HG03571 (cell line): ENCODE data around the gene GRM7.

Experiments
- ATAC-seq: cut with Tn5 transposase; IDR thresholded peaks from one replicate; pipeline ENCODE4 v1.9.1; 2021; ENCODE audit not compliant: unreplicated experiment

Gene GRM7

GRCh38 chr3:7112523-7113056 lies 251.7 kb downstream of the GRM7 start:
- no peak for ATAC-seq

DNA sequence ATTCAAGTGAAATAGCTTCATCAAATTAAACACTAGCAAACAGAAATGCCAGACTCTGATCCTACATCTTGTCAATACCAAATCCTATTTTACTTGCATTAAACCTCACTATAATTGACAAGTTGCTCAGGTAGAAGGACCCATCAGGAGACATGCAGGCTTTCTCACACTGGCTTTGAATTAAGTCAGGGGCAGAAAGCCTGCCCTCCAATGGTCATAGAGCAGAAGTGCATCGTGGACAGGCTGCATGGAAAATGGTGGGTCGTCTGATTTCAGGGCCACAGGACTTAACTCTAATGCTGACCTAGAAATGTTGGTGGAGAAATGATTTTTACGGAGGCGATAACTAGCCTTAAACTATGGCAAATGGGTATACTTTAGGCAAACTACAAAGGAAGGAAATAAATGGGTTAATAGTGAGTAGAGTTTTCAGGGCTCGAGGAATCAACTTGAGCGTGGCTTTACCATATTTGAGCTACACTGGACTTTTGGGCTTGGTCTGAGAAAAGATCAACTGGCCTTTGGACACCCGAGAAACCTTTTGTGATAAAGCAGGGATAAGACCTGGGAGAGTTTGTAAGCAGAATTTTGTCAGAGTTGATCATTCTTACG lies 283.9 kb downstream of the GRM7 start:
- no peak for ATAC-seq

DNA sequence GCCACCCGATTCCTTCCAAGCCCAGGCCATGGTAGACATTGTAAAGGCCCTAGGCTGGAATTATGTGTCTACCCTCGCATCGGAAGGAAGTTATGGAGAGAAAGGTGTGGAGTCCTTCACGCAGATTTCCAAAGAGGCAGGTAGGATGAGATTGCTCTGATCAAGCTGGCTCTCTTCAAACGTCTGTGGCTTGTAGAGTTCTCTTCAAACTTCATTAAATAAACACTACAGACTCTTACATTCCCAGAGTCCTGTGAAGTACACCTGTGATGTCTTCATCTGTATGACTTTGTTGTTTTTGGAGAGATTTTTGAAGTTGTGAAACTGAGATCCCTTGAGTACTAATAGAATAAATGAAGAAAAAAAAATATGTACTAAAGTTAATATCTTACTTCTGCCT lies 285.6 kb downstream of the GRM7 start:
- ATAC-seq, result no peak

GRCh38 chr3:7158516-7158915 lies 297.6 kb downstream of the GRM7 start:
- ATAC-seq, result no peak

GRCh38 chr3:7160689-7161088 lies 299.8 kb downstream of the GRM7 start:
- no peak for ATAC-seq

DNA sequence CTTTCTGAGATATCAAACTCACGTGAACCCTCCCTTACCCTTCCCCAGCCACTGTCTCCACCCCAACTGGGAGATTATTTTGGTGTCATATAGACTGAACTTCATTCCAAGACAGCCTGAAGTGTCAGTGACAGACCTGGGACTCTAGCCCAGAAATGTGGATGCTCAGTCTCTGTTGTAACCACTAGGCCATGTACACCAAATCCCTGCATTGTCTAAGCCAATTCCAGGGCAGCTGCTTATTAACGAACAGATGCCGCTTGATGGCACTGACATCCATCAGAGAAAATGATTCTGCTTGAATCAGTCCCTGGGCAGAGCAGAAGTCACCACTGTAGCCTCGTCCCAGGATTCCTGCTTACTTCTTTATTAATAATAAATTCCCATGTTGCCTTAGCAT lies 305.5 kb downstream of the GRM7 start:
- no peak for ATAC-seq

DNA sequence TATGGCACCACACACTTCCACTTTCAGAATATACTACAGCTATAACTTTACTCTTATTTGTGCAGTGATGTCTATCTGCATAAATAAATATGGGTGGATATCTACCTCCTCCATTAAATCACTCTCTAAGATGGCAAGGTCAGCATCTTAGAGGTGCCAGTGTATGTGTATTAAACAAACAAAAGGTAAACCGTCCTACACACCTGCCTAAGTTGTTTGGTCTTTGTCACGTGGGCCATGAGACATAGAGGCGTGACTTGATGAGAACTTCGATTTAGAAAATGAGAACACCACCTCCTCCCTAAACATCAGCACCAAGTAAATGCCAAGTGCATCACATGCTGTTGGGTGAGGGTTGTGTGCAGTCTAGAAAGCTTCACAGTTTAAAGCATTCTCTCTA lies 310.6 kb downstream of the GRM7 start:
- no peak for ATAC-seq

- ATAC-seq, result no peak
Measured at GRCh38 chr3:7172996-7173395, 312.1 kb downstream of the GRM7 start.

GRCh38 chr3:7188551-7188950 lies 327.6 kb downstream of the GRM7 start:
- ATAC-seq, result no peak

DNA sequence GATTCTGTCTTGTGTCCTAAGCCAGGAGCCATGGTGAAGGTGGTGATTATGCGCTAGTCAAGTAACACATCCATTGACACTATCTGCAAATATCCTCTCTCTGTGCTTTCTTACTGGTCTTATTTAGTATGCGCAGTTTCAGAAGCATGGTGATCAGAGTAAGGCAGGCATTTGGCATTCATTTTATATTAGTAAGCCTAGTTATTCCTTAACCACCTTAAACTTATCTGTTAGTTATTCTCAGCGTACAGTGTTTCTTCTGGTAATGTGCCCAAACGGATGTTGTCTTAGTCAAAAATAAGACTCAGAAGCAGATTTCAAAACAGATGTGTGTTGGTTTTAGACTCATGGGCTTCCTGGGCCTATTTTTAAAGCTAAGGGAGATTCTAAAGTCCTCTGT lies 329.2 kb downstream of the GRM7 start:
- ATAC-seq, result peak; percentile 66

- no peak for ATAC-seq
Measured at GRCh38 chr3:7193269-7193668, 332.4 kb downstream of the GRM7 start.

DNA sequence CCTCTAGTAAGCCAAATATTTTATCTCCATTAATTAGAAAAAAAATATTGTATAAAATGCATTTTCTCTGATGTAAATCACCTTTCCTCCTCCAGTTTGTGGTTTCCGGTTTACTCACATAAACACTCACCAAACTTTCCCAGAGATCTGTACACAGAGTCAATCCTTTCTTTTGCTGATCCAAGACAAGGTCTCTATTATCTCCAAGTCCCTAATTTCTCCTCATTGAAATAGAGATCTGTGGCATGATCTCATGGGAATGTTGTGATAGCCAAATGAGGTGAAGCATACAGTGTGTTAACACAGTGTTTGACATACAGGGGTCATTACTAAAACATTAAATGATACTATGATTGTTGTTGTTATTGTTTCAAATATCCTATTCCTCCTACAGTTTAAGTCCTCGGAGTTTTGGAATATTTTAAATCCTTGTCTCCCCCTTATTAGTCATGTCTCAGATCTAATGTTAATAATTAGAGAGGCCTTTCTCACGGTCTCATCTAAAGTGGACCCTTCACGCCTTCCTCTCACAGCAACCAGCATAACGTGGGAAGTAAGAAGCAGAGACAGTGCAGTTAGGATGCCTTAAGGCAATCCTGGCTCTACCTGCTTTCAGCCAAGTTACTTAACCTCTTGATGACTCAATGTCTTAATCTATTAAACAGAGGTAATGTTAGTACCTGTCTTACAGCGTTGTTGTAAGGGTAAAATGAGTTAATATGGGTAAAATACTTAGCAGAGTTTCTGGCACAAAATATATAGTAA lies 333.3 kb downstream of the GRM7 start:
- no peak for ATAC-seq

DNA sequence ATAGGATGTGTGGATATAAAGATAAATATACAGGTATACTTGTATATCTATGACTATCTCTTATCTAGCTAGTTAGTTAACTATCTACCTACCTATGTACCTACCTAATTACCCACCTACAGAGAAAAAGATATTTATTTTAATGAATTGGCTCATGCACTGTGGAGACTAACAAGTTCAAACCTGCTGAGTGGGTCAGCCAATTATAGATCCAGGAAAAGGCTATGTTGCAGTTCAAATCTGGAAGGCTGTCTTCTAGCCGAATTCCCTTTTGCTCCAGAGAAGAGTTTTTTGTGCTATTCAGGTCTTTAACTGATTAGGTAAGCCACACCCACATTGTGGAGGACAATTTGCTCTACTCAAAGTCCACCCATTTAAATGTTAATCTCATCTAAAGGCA lies 335.0 kb downstream of the GRM7 start:
- no peak for ATAC-seq

DNA sequence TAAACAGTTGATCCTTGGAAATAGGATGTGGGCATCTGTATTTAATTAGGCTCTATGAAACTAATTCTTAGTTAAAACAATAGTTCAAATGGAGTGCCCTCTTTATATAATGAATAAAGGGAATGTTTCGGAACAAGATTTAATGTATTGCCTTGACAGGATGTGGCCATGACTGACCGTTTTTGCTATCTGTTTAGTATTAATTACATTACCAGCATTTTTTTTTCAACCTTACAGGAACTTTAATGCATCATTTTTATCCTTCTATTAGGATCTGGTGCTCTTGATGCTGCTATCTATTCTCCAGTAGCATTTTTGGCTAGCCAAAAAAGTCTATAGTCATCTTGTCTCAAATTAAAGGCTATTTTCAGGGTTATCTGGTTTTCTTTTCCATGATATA lies 340.9 kb downstream of the GRM7 start:
- ATAC-seq, result no peak

DNA sequence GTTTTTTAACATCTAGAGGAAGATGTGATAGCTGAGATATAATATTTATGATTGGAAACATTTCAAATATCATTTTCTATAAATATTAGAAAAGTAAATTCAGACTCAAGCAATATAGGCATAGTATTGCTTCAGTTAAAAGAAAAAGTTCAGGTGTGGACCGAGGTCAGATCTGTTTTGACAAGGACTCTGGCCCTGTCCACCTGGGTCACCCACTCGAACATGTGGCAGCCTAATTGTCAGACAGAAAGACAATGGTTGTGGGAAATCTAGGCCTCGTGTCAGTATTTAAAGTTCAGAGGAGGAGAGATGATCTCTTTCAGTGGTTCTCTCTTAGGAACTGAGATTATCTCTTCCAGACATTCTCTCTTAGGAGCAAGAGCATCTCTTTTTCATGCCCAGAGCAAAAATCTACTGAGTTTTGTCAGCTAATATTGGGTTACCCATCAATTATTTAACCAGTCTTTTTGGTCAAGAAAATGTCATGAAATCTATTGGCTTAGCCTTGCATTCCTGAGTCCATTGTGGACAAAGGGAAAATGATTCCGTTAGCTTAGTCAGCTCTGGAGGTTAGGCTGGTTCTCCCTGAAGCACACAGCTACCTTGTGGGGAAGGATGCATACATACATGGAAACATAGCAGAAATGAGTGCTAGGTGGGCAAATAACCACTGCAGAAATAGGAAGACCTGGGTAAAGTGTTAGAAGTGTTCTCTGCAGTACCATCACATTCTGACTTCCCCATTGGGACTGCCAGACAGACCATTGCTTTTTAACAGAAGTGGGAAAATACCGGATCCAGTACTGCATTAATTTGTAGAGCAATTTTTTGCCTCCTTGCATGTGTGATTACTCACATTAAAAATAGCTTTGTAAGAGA lies 343.3 kb downstream of the GRM7 start:
- ATAC-seq, result peak; percentile 52

DNA sequence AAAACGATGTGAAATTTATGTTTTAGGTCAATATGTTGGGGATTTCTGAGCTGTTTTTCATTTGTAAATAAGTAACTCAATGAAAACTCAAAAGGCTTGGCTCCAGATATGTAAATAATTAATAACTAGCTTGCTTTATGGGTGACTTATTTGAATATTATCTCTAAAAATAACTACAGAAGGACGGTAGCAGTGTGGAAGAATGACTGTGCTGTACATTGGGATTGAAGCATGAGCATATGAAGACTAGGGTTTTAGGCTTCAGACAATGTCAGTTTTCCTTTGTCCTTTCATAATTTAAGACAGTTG lies 343.9 kb downstream of the GRM7 start:
- peak; percentile 51 for ATAC-seq

GRCh38 chr3:7205535-7205934 lies 344.6 kb downstream of the GRM7 start:
- ATAC-seq, result peak; percentile 37

GRCh38 chr3:7205962-7206361 lies 345.0 kb downstream of the GRM7 start:
- peak; percentile 34 for ATAC-seq

DNA sequence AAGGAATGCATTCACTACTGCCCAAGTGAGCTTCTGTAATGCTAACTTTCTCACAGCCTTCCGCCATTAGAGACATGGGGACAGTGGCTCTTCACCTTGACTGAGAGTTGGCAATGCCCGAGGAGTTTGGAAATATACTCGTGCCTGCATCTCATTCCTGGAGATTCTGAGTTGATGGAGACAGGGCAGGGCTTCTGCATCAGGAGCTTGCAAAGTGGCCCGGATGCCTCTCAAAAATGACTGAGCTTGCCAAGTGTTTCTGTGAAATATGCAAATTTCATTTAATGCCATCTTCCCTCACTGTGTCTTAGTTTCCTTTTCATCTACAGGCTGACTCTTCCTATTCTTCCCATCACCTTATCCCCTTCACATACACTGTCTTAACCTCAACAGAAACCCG lies 346.2 kb downstream of the GRM7 start:
- ATAC-seq, result no peak

GRCh38 chr3:7207928-7208327 lies 347.0 kb downstream of the GRM7 start:
- ATAC-seq, result no peak

DNA sequence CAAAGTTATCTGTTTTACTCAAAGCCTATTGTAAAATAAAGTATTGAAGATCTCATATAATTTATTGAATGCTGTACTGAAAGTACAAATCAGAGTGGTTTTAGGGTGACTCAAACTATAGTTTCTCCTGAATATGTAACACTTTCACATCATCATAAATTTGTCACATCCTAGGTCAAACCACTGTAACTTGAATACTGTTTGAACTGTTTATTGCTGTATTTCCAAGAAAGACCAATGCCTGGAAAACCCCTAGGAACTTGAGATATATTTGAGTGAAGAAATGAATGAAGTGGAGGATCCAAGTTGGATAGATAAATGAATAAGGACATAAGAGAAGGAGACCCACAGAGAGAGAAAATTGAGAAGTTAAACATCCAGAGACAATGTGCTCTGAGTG lies 348.2 kb downstream of the GRM7 start:
- no peak for ATAC-seq

DNA sequence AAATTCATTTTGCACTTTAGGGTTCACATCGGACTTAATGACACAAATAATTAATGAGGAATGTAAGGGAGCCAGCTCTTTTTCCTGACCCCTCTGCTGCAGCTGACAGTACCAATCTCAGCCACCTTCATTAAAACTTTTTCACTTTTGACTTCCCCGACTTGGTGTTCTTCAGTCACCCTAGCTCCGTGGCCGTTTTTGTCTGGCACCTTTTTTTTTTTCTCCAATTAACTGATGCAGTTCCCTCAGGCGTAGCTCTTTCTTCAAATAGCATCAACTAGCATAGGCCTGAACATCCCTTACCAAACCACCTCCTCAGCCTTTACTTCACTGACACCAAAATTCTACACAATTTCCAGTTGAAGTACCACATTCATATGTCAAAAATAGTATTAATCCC lies 350.8 kb downstream of the GRM7 start:
- no peak for ATAC-seq
